GM20000 (cell line): ENCODE results near the gene DNAH12.
"Not testable (repeated sequence)": the region's sequence is repeated elsewhere in the genome, so short reads cannot be mapped to it uniquely, and the experiment has no call there.

Experiments used
- DNase-seq: peaks from one replicate; pipeline ENCODE4 v3.0.0; 2012; ENCODE audit warnings: low spot score
- CTCF ChIP-seq: IDR thresholded peaks from 2 replicates; pipeline ENCODE4 v1.5.1; 2012; ENCODE audit warnings: mild to moderate bottlenecking, control low read depth; ENCODE audit errors: extremely low read depth, missing control alignments

Gene DNAH12

GRCh38 chr3:57451150-57451846 is 92.8 kb downstream of the DNAH12 start:
- DNase-seq, result no peak
- TF ChIP-seq CTCF, result no peak

- DNase-seq, result not testable (repeated sequence)
Measured at GRCh38 chr3:57449276-57449847, 94.8 kb downstream of the DNAH12 start.

- DNase-seq, result not testable (repeated sequence)
Measured at GRCh38 chr3:57448489-57448888, 95.7 kb downstream of the DNAH12 start.

- no peak for TF ChIP-seq CTCF
Measured at GRCh38 chr3:57446318-57446841, 97.8 kb downstream of the DNAH12 start.

GRCh38 chr3:57444469-57444868 is 99.7 kb downstream of the DNAH12 start:
- no peak for DNase-seq
- TF ChIP-seq CTCF, result no peak

More at GRCh38 chr3:57446318-57446841, 97.8 kb downstream of the DNAH12 start:
- no peak for DNase-seq

- not testable (repeated sequence) for DNase-seq
Measured at GRCh38 chr3:57440144-57440543, 104.0 kb downstream of the DNAH12 start.

GRCh38 chr3:57438460-57438859 is 105.7 kb downstream of the DNAH12 start:
- not testable (repeated sequence) for DNase-seq

GRCh38 chr3:57436195-57436761 is 107.9 kb downstream of the DNAH12 start:
- no peak for TF ChIP-seq CTCF
- no peak for DNase-seq

- no peak for TF ChIP-seq CTCF
- DNase-seq, result no peak
Measured at GRCh38 chr3:57434041-57434440, 110.1 kb downstream of the DNAH12 start.
